Ramos (cell line): ENCODE measurements around the gene SREBF1.

ENCODE experiments used
- in situ Hi-C: fragments of 300-500 bp; cut with MboI; formaldehyde crosslinking; loops from one replicate; pipeline ENCODE4 v1.14.3; 2022; ENCODE audit warnings: low sequenced_read_pairs; ENCODE audit not compliant: unreplicated experiment

The SREBF1 gene

GRCh38 chr17:17767887-17768418, 68.8 kb downstream of the SREBF1 start:
- in situ Hi-C loops: no loop called here

- in situ Hi-C loops: no loop called here
Measured at GRCh38 chr17:17767154-17767869, 69.5 kb downstream of the SREBF1 start.

GRCh38 chr17:17766744-17767120, 70.1 kb downstream of the SREBF1 start:
- in situ Hi-C loops: no loop called here

- in situ Hi-C loops: no loop called here
Measured at GRCh38 chr17:17766077-17766743, 70.6 kb downstream of the SREBF1 start.

DNA sequence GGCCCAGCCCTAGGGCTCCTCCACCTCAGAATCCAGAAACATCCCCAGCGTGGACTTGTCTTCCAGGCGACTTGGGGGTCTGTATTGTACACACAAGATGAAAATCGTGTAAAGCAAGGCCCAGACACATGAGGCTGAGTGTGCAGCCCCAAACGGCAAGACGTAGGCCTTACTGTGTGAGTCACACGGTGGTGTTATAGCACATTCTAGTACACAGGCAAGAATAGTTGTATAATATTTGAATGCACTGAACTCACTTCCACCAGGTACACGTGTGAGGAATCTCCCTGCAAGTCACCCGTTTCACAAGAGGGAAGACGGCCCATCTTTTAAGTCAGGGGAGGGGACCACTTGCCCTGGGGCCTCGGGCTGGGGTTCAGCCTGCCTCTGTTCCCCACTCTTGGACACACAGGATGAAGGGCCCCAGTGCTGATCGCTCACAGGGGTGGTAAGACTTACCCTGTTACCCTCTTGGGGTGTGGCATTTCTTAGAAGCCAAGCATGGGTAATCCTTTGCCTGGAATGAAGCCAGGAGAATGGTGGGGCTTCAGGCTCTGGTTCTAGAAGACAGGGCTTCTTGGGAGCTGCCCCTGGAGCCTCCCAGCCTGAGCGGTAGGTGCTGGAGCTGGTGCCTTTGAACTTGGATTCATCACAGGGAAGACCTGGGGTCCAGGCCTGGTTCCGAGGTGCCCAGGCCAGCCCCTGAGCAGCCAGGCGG, 71.3 kb downstream of the SREBF1 start:
- in situ Hi-C loops: no loop called here

DNA sequence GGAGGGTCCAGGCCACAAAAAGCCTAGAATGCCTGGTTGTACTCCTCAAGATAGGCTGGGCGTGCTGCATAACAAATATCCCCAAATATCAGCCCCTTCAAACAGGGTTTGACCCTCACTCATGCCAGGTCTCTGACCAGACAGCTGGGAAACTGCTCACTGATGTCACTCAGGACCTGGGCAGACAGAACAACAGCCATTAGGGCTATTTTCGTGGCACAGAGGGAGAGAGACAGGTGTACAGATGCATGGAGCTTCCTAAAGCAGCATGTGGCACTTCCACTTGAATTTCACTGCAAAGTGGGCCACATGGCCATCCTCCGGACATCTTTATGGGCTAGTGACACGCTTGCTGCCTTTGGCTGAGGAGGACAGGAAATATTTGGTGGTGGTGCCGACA, 73.1 kb downstream of the SREBF1 start:
- in situ Hi-C loops: no loop called here

- in situ Hi-C loops: no loop called here
Measured at GRCh38 chr17:17763136-17763535, 73.7 kb downstream of the SREBF1 start.

DNA sequence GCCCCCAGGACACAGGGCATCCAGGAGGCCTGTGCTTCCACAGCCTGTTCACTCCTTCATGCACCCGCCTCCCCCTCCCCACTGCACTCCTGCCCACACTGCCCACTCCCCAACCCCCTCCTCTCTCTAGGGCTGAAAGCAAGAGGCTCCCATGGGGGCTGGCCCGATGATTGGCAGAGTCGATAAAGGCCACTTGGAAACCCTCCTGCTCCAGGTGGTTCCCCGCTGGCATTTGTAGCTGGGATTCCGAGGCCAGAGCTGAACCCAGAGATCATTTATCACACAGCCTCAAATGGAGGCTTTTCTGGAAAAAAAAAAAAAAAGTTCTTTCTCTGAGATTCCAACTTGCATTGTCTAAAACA, 74.1 kb downstream of the SREBF1 start:
- in situ Hi-C loops: no loop called here
